T47D (cell line): Measurements from ENCODE around the gene CPM.

Source experiments
- DNase-seq, 2 experiments: peaks; one replicate each; pipeline versions ENCODE4 v3.0.0 to v3.0.0-alpha.2; 2011 to 2012; ENCODE audit warnings: low read depth in 1 of 2, low spot score in 1 of 2
- JUND ChIP-seq: IDR thresholded peaks from 2 replicates; pipeline ENCODE4 v1.6.1; 2012; ENCODE audit warnings: low read depth
- in situ Hi-C: cut with HindIII; loops from 2 replicates; pipeline ENCODE4 v1.10.0; 2016; ENCODE audit warnings: low sequenced_read_pairs, low pct_unique_long_range_greater_than_20kb

Gene CPM

GRCh38 chr12:68861890-68862289 lies 71.1 kb downstream of the CPM start:
- no peak for TF ChIP-seq JUND
- no peak for DNase-seq
- in situ Hi-C loops = no loop called here

GRCh38 chr12:68856510-68856909 lies 76.5 kb downstream of the CPM start:
- TF ChIP-seq JUND = no peak
- in situ Hi-C loops = no loop called here
- no peak for DNase-seq

- in situ Hi-C loops = no loop called here
- DNase-seq = no peak
These were observed 77.2 kb downstream of the CPM start for GRCh38 chr12:68855771-68856170.

GRCh38 chr12:68855111-68855510 lies 77.9 kb downstream of the CPM start:
- in situ Hi-C loops = no loop called here
- TF ChIP-seq JUND = no peak
- no peak for DNase-seq

More at GRCh38 chr12:68855771-68856170, 77.2 kb downstream of the CPM start:
- no peak for TF ChIP-seq JUND

- in situ Hi-C loops = no loop called here
- TF ChIP-seq JUND = no peak
- no peak for DNase-seq
These were observed 78.4 kb downstream of the CPM start for GRCh38 chr12:68854554-68854953.

- TF ChIP-seq JUND = no peak
- in situ Hi-C loops = no loop called here
- no peak for DNase-seq
These were observed 78.9 kb downstream of the CPM start for GRCh38 chr12:68854078-68854468.

- no peak for TF ChIP-seq JUND
- in situ Hi-C loops = no loop called here
- DNase-seq = no peak
These were observed 79.4 kb downstream of the CPM start for GRCh38 chr12:68853396-68854077.

- no peak for TF ChIP-seq JUND
- in situ Hi-C loops = no loop called here
- no peak for DNase-seq
These were observed 81.2 kb downstream of the CPM start for GRCh38 chr12:68851592-68852306.

- in situ Hi-C loops = no loop called here
- TF ChIP-seq JUND = no peak
- no peak for DNase-seq
These were observed 82.6 kb downstream of the CPM start for GRCh38 chr12:68850390-68850789.

GRCh38 chr12:68846811-68847210 lies 86.2 kb downstream of the CPM start:
- no peak for DNase-seq
- TF ChIP-seq JUND = no peak
- in situ Hi-C loops = no loop called here

GRCh38 chr12:68844788-68845695 lies 87.9 kb downstream of the CPM start:
- no peak for TF ChIP-seq JUND
- in situ Hi-C loops = no loop called here
- no peak for DNase-seq

GRCh38 chr12:68844318-68844745 lies 88.6 kb downstream of the CPM start:
- DNase-seq = no peak
- in situ Hi-C loops = no loop called here
- TF ChIP-seq JUND = no peak
